GM21367 (cell line): Measurements from ENCODE around the gene CRY2.
"Not testable (repeated sequence)": the region's sequence is repeated elsewhere in the genome, so short reads cannot be mapped to it uniquely, and the experiment has no call there.

Experiments
- ATAC-seq: cut with Tn5 transposase; IDR thresholded peaks from one replicate; pipeline ENCODE4 v1.9.1; 2021; ENCODE audit not compliant: unreplicated experiment

Gene CRY2

DNA sequence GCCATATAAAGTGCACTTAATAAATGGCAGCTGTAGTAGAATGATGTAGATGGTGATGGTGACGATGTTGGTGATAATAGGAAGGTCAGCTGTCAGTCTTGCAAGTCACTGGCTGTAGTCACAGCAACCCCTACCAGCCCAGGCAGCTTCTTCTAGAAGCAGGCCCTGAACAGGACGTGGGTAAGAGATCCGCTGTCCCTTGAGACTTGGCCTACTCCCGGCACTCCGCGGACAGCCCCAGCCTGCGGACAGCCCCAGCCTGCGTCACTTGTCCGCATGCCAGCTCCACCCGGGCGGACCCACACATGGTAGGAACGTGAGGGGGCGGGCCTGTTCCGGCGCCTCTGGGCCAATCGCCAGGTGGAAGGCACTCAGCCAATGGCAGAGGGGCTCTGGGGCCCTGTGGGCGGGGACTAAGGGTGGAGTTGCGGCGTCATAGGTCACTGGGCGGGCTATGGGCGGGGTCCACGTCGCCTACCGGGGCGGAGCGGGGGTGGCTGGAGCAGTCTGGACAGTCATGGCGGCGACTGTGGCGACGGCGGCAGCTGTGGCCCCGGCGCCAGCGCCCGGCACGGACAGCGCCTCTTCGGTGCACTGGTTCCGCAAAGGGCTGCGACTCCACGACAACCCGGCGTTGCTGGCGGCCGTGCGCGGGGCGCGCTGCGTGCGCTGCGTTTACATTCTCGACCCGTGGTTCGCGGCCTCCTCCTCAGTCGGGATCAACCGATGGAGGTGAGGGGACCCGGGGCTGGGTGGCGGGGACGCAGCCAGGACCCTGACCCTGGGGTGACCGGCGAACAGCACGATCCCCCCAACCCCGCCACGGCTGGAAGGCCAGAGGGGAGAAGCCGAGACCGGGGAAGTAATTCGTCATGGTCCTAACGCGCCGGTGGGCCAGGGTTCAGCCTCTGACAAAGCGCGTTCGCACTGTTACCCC lies at the start of gene CRY2:
Gene CRY2, plus strand, starts transcription at position 502 of the 937 bp plus-strand sequence. Its CDS starts 16 bp downstream, at position 518.
- ATAC-seq, result peak; percentile 87

DNA sequence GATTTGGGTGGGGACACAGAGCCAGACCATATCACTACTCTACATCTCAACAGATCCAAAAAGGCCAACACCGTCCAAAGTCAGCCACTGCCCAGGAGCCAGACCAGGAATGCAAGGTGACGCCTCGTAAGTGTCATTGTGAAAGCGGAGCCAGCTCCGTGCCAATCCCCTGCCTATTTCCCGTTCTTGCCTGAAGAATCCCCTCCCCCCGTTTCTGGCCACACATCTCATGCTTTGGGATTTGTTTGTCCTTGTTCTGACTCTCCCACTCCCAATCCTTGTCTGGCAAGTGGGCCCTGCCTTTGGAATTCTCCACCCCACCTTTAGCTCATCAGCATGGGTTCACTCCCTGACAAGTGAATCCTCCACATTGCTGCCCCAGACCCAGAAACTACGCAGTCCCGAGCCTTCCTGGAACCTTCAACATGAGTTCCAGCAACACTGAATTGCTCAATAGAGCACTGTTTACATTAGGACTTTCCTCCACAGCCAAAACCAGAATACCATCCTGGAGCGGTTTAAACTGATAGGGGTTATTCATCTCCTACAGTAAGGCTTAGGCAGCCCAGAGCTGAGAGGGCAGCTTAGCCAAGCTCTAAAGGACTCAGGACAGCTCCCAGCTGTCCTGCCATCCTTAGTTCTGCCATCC lies 48.4 kb upstream of the CRY2 start:
- no peak for ATAC-seq

DNA sequence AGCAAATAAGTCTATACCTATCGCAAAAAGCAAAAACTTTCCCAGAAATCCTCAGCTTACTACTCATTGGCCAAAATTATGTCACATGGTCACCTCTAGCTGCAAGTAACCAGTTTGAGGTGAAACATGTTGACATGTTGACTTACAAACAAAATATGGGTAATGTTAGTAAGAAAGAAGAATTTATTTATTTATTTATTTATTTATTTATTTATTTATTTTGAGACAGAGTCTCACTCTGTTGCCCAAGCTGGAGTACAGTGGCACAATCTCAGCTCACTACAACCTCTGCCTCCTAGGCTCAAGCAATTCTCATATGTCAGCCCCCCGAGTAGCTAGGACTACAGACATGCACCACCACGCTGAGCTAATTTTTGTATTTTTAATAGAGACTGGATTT lies 47.7 kb upstream of the CRY2 start:
- ATAC-seq, result no peak

DNA sequence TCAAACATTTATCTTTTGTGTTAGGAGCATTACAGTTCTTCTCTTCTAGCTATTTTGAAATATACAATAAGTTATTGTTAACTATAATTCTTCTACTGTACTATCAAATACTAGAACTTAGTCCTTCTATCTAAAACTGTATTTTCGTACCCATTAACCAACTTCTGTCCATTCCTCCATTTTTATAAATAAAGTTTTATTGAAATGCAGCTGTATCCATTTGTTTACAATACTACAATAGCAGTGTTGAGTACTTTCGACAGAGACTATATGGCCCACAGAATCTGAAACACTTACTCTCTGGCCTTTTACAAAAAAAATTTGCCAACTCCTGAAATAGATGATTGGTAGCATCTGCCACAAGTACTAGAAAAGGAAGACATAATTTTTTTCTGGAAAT lies 47.0 kb upstream of the CRY2 start:
- ATAC-seq, result no peak

DNA sequence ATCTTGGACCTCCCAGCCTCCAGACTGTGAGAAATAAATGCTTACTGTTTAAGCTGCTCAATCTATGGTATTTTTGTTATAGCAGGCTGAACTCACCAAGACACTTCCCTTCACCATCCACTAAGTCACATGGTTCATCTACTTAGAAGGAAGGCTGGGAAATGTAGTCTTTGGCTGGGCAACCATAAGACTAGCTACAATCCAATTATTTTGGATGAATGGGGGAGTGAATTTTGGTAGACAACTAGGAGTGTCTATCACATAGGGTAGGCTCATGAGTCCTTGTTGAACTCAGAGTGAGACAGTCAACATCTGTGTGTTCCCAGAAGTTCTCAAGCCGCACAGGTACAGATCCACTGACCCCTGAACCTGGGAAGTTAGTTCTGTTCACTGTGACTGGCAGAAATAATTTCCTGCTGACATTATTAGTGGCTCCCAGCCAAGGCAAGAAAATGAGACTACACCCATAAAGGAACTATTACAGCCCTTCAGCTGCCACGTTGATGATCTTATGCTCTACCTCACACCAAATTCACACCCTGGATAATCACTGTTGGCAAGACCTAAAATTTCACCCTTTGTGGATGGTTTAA lies 45.5 kb upstream of the CRY2 start:
- no peak for ATAC-seq

DNA sequence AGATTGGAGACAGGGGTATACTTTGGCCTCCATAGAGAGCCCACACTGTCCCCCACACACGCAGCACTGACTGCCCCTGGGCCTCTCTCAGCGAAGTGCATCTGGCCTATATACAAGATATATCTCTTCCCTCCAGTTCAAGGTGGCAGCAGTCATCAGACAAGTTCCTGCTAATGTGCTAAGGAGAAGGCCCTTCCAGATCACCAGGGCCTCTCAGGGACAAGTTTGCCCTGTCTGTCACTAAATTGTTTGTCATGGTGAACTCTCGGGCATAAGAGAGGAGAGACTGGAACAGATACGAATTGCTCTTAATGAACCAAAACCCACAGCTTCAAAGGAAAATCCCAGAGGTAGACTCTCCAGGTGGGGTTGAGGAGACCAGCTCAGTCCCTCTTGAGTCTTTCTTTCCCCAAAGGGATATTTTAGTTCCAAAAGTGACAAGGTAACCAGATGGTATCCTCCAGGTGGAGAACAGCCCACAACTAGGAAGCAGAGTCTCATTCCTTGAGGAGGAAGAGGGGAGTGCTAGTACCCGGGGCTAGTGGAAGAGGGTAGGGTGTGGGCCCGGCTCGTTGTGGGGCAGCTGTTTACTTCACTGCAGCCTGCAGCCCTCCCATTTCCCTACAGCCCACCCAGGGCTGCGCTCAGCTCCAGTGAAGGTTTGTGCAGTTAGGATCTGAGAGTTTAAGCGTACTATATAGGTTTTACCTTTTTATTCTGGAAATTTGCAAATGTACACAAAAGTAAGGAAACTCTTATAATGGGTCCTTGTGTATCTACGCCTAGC lies 44.6 kb upstream of the CRY2 start:
- ATAC-seq, result no peak

DNA sequence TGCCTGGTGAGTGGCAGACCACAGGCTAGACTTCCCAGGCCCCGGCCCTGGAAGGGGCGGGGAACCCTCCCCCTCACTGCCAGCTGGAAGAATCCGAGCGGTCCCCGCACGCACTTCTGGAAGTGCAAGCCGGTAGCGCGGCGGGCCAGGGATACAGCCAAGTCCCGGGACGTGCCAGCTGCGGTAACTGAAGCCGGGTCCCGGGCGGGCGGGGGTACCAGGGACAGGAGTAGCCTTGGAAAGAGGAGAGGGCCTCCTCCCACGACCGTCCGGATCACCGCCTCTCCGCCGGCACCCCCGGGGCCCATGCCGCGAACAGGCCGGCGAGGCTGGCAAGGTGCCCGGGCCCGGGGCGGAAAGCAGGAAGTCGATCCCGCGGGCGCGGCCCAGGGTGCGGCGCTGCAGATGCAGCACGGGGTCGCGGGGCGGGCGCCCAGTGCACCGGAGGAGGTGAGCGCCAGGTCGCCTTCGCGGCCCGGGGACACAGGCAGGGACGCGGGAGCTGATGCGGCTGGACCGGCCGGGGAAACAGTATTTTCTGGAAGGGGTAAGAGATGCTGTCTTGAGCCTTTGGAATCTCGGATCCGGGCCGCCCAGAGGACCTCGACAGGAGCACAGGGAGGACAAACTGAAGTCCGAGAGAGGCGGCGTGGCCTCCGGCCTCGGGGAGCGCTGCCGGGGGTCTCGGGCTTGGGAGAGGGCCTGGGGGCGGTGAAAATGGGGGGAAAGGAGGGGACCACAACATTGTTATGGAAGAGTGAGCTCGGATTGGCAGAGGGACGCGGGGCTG lies 43.1 kb upstream of the CRY2 start:
- ATAC-seq, result peak; percentile 15

DNA sequence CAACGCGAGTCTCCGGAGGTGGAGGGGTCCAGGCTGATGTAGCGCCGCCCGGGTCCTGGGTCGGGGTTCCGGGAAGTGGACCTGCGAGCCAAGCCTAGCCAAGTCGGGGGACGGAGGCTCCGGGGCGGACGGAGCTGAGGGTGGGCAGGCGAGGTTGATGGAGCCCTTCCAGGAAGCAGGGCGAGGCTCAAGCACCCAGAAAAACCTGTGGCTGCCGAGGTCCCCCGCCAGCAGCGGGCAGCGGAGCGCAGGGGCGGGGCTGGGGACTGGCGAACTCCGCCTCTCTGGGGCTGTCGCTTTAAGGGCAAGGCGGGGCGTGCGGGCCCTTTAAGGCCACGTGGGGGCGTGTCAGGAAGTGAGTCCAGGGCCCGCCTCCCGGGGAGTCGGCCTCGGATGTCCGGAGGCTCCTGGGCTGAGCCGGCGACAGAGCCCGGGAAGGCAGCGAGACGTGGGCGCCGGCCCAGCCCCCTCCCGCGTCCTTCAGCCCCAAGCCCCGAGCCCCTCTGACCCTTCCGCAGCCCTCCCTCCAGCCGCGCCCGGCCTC lies 42.4 kb upstream of the CRY2 start, which contains the start of gene SLC35C1:
Gene SLC35C1, plus strand, starts transcription at position 389 of the 544 bp plus-strand sequence. CDS start 653 bp downstream, outside the sequence.
- ATAC-seq, result peak; percentile 89

DNA sequence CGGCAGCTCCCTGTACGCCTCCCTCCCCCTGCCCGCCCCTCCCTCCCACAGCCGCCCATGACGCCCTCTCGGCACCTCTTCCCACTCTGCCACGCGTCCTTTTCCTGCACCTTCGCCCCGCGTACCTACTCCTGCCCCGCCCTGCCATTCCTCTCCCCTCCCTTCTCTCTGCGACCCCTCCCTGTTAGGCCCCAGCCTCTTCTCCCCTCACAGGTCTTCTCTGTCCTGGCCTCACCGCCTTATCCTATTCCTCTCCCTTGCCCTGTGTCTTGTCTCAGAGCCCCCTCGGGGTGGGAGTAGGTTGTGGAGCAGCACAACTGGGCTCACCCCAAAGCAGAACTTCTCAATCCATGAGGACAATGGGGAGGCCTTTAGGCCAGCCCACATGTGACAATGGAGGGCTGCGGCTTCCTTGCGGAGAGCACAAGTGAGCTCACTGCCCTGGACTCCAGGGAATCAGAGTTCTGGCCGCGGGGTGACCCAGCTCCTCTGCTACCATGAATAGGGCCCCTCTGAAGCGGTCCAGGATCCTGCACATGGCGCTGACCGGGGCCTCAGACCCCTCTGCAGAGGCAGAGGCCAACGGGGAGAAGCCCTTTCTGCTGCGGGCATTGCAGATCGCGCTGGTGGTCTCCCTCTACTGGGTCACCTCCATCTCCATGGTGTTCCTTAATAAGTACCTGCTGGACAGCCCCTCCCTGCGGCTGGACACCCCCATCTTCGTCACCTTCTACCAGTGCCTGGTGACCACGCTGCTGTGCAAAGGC lies 41.8 kb upstream of the CRY2 start:
- ATAC-seq, result no peak

DNA sequence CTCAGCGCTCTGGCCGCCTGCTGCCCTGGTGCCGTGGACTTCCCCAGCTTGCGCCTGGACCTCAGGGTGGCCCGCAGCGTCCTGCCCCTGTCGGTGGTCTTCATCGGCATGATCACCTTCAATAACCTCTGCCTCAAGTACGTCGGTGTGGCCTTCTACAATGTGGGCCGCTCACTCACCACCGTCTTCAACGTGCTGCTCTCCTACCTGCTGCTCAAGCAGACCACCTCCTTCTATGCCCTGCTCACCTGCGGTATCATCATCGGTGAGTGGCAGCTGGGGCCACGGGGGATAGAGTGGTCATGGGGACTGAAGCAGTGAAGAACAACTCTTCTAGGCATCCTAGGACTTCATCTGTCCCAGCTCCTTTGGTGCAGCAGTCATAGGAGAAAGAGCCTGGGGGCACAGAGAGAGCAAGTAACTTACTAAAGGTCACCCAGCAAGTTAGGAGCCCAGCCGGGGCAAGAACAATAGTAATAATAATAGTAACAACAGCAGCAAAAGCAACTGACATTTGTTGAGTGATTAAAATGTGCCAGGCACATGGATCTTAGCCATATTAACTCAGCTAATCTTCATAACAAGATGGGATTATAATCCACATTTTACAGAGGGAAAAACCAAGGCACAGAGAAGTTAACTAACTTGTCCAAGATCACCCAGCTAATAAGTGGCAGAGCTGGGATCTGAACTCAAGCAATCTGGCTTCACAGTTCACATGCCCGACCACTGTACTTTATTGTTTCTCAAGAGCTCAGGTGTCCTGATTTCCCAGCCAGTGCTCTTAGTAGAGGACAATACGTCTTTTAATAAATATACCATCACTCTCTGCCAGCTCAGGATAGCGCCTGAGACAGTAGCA lies 41.0 kb upstream of the CRY2 start:
- ATAC-seq, result no peak

DNA sequence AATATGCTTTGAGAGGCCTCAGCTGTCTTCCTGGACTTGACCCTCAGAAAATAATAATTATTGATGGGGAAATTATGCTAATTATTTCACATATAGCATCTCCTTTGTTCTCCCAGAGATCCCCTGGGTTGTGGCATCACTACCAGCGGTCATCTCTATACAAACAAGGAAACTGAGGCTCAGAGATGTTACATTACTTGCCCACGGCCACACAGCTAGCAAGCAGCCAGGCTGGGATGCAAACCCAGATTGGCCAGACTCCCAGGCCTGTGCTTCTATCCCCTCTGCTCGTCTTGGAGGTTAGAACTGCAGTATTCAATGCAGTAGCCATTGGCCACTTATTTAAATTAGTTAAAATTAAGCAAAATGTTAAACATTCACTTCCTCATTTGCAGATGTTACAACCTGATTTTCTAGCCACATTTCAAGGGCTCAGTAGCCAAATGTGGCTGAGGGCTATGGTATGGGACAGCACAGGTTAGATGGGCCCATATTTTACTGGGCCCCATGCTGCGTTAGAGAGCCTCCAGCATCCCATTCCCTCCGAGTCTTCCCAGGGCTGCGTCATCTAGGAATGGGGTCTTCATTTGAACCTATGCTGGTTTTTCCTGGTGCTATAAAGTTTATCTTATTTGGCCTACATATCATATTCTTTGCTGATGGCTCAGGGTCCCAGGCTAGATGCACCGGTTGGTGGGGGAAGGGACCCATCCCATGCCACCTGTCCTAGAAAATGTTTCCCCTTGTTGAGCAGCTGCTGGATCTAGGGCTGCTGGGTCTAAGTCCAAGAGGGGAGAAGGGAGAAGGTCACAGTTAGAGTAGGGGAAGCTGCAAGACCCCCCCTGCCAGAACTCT lies 40.1 kb upstream of the CRY2 start:
- no peak for ATAC-seq

DNA sequence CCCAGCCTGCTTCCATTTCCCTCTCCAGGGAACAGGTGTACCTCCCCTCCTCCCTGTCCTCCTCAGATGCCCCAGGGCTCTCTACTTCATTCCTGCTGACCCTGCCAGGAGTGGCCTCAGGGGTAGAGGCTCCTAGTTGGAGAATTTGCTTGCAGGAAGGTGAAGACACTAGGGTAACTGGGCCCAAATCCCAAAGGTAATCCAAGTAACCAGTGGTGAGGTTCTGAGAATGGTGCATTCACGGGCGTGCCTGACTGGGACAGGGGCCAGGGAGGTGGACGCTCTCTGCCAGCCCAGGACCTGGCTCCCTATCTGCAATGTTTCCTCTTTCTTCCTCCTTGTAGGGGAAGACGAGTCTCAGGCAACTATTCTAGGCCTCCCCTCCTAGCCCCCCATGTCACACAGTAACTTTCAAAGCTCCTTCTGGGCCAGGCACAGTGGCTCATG lies 39.5 kb upstream of the CRY2 start:
- no peak for ATAC-seq

DNA sequence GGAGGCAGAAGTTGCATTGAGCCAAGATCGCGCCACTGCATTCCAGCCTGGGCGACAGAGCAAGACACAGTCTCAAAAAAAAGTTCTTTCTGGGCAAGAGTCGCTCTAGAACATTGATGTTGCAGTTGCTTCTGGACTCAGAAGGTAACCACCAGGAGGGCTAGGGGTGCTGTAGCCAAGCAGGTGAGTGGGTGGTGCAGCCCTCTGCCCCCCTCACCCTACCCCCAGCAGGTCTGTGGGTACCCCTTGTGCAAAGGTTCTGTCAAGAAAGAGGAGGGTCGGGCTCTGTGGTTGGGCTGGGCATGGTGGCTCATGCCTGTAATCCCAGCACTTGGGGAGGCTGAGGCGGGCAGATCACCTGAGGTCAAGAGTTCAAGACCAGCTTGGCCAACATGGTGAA lies 38.8 kb upstream of the CRY2 start:
- ATAC-seq, result not testable (repeated sequence)

DNA sequence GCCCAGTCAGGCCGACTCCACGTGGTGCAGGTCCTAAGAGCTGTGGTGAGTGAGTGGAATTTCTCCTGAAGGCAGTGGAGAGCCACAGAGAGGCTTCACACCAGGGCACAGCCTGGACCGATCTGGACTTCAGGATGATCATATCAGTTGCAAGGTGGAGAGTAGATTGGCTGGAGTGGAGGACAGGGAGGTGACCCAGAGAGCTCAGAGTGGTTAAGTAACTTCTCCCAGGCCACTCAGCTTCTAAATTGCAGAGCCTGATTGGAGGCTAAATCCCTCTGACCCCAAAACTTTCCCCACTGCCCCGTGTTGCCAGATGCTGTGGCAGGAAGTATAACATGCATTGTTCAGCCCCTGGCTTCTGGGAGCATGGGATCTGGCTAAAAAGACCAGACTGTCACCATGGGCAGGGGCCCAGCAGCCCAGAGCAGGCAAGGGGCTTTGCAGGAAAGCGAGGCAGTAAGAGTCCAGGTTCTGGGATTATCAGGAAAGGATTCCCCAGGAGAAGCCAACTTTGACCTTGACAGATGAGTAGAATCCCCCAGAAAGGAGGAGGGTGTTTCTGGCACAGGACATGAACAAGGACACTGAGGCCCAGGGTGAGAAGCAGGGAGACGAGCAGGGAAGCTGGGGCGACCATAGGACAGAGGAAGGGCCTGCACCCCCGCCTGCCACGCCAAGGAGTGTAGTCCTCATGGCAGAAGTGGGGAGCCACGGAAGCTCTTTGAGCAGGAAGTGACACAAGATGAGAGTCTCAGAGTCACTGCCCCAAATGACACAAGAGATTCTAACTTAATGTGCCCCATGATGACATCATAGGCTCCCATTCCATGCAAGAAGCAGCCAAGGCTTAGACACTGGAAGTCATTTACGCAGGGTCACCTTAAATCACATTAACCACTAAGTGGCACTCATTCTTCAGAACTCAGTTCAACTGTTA lies 37.5 kb upstream of the CRY2 start:
- no peak for ATAC-seq

DNA sequence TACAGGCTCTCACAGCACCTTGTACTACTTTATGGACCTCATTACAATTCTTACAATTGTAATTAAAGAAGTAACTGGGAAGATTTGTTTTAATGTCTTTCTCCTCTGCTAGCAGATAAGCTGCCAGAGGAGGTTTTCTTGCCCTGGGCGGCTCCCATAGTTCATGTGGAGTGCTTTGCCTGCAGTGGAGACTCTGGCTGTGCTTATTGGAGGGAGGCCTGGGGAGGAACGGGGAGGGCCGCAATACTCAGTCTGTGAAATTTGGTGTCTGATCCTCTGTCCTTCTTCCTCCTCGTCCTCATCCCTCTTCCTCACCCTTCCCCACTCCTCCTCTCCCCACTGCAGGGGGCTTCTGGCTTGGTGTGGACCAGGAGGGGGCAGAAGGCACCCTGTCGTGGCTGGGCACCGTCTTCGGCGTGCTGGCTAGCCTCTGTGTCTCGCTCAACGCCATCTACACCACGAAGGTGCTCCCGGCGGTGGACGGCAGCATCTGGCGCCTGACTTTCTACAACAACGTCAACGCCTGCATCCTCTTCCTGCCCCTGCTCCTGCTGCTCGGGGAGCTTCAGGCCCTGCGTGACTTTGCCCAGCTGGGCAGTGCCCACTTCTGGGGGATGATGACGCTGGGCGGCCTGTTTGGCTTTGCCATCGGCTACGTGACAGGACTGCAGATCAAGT lies 36.7 kb upstream of the CRY2 start:
- no peak for ATAC-seq

DNA sequence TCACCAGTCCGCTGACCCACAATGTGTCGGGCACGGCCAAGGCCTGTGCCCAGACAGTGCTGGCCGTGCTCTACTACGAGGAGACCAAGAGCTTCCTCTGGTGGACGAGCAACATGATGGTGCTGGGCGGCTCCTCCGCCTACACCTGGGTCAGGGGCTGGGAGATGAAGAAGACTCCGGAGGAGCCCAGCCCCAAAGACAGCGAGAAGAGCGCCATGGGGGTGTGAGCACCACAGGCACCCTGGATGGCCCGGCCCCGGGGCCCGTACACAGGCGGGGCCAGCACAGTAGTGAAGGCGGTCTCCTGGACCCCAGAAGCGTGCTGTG lies 36.2 kb upstream of the CRY2 start:
- ATAC-seq, result no peak
